ENCODE data around the gene SCRN1. TPM values are rescaled to one million over a fixed set of nuclear protein-coding genes. Genes with fewer than 3 reads are reported as not detected.

Gene SCRN1
- total and polyA plus RNA-seq, 2 experiments from 2014 or later = 58.8 to 80.0 TPM

- H3K9ac ChIP-seq = no peak overlapping the region
- TF ChIP-seq EZH2phosphoT487 (IDR thresholded peaks at IDR 0.05; ENCODE audit: insufficient read depth, low read depth) = no peak
- TF ChIP-seq EZH2 (IDR thresholded peaks at IDR 0.05; ENCODE audit: insufficient read depth, poor library complexity, severe bottlenecking) = no peak
- no peaks in the 10 kb centered on the region for H3K9me2 ChIP-seq (ENCODE audit: insufficient read depth)
- no peak overlapping the region for H3K27ac ChIP-seq
- H3F3A ChIP-seq (ENCODE audit: insufficient read depth) = no peaks in the 10 kb centered on the region
- no peaks in the 10 kb centered on the region for H3K9me3 ChIP-seq (ENCODE audit: low read depth)
- H2AFZ ChIP-seq = no peak overlapping the region
- in situ Hi-C loops (cut with MboI) = no loop called here
- DNase-seq = no peak
- no peak overlapping the region for H3K4me3 ChIP-seq
- 94 to 100% methylated on average over 3 of the region's 3 CpGs for WGBS, 2 experiments (ENCODE audit: low coverage in 1 of 2, low lambda C conversion rate in 2 of 2, missing lambda C conversion rate in 2 of 2)
- peaks cover 44% of the 10 kb centered on the region for H3K79me2 ChIP-seq (ENCODE audit: insufficient read depth)
- no peaks in the 10 kb centered on the region for H4K20me1 ChIP-seq (ENCODE audit: insufficient read depth)
- peaks cover 21% of the 10 kb centered on the region; the same call in 1 of the 2 replicates for H3K36me3 ChIP-seq (ENCODE audit: low read depth)
- H3K4me2 ChIP-seq (ENCODE audit: unreplicated experiment) = no peak overlapping the region
- no peaks in the 10 kb centered on the region for H3K27me3 ChIP-seq (replicated peaks; ENCODE audit: insufficient read depth)
- H3K4me1 ChIP-seq (ENCODE audit: insufficient read depth) = peaks cover 14% of the 10 kb centered on the region
Observed at GRCh38 chr7:29956487-29956836, 33.1 kb downstream of the SCRN1 start.

- Histone ChIP-seq H3K4me1 (ENCODE audit: insufficient read depth) (peaks cover 14% of the 10 kb centered on the region), H3K79me2 (ENCODE audit: insufficient read depth) (peaks cover 44% of the 10 kb centered on the region), H3K27ac (no peak overlapping the region), H3K36me3 (ENCODE audit: low read depth) (peaks cover 23% of the 10 kb centered on the region; the same call in 1 of the 2 replicates), H3K27me3 (replicated peaks; ENCODE audit: insufficient read depth) (no peaks in the 10 kb centered on the region), H3K4me3 (no peak overlapping the region), H2AFZ (no peak overlapping the region), H3K9me2 (ENCODE audit: insufficient read depth) (no peaks in the 10 kb centered on the region), H3K4me2 (ENCODE audit: unreplicated experiment) (no peak overlapping the region), H3F3A (ENCODE audit: insufficient read depth) (no peaks in the 10 kb centered on the region), H3K9ac (no peak overlapping the region), H3K9me3 (ENCODE audit: low read depth) (no peaks in the 10 kb centered on the region), H4K20me1 (ENCODE audit: insufficient read depth) (no peaks in the 10 kb centered on the region)
- no peak for DNase-seq
- TF ChIP-seq EZH2 (IDR thresholded peaks at IDR 0.05; ENCODE audit: insufficient read depth, poor library complexity, severe bottlenecking) (no peak), EZH2phosphoT487 (IDR thresholded peaks at IDR 0.05; ENCODE audit: insufficient read depth, low read depth) (no peak)
- in situ Hi-C loops (cut with MboI) = no loop called here
- WGBS, 2 experiments (ENCODE audit: low coverage in 1 of 2, low lambda C conversion rate in 2 of 2, missing lambda C conversion rate in 2 of 2) = 81 to 87% methylated on average over 8 of the region's 8 CpGs
Observed at GRCh38 chr7:29955799-29956486, 33.7 kb downstream of the SCRN1 start.

GRCh38 chr7:29955075-29955792 lies 34.4 kb downstream of the SCRN1 start:
- H3K4me2 ChIP-seq (ENCODE audit: unreplicated experiment) = no peak overlapping the region
- peaks cover 23% of the 10 kb centered on the region; the same call in 1 of the 2 replicates for H3K36me3 ChIP-seq (ENCODE audit: low read depth)
- no peaks in the 10 kb centered on the region for H3F3A ChIP-seq (ENCODE audit: insufficient read depth)
- H3K4me1 ChIP-seq (ENCODE audit: insufficient read depth) = peaks cover 14% of the 10 kb centered on the region
- no peaks in the 10 kb centered on the region for H4K20me1 ChIP-seq (ENCODE audit: insufficient read depth)
- DNase-seq = no peak
- no peaks in the 10 kb centered on the region for H3K9me2 ChIP-seq (ENCODE audit: insufficient read depth)
- in situ Hi-C loops (cut with MboI) = no loop called here
- H3K9me3 ChIP-seq (ENCODE audit: low read depth) = no peaks in the 10 kb centered on the region
- TF ChIP-seq EZH2 (IDR thresholded peaks at IDR 0.05; ENCODE audit: insufficient read depth, poor library complexity, severe bottlenecking) (no peak), EZH2phosphoT487 (IDR thresholded peaks at IDR 0.05; ENCODE audit: insufficient read depth, low read depth) (no peak)
- H2AFZ ChIP-seq = no peak overlapping the region
- H3K4me3 ChIP-seq = no peak overlapping the region
- no peak overlapping the region for H3K27ac ChIP-seq
- no peaks in the 10 kb centered on the region for H3K27me3 ChIP-seq (replicated peaks; ENCODE audit: insufficient read depth)
- H3K9ac ChIP-seq = no peak overlapping the region
- H3K79me2 ChIP-seq (ENCODE audit: insufficient read depth) = peaks cover 38% of the 10 kb centered on the region
- 81 to 84% methylated on average over 7 of the region's 7 CpGs for WGBS, 2 experiments (ENCODE audit: low coverage in 1 of 2, low lambda C conversion rate in 2 of 2, missing lambda C conversion rate in 2 of 2)

- H3F3A ChIP-seq (ENCODE audit: insufficient read depth) = no peaks in the 10 kb centered on the region
Observed at GRCh38 chr7:29953726-29954347, 35.8 kb downstream of the SCRN1 start.

More at GRCh38 chr7:29953726-29954347, 35.8 kb downstream of the SCRN1 start:
- H3K9ac ChIP-seq = peak overlapping the region; percentile 50
- peak overlapping the region; percentile 75 for H3K27ac ChIP-seq
- H2AFZ ChIP-seq = peak overlapping the region; percentile 48
- H3K9me3 ChIP-seq (ENCODE audit: low read depth) = no peaks in the 10 kb centered on the region
- H3K4me1 ChIP-seq (ENCODE audit: insufficient read depth) = peaks cover 14% of the 10 kb centered on the region
- 0 out of 2 replicates have a peak overlapping the region, but pooled peaks have one; percentile 23 for H3K4me3 ChIP-seq
- DNase-seq = peak; percentile 72
- no peaks in the 10 kb centered on the region for H4K20me1 ChIP-seq (ENCODE audit: insufficient read depth)
- TF ChIP-seq EZH2phosphoT487 (IDR thresholded peaks at IDR 0.05; ENCODE audit: insufficient read depth, low read depth) (no peak), EZH2 (IDR thresholded peaks at IDR 0.05; ENCODE audit: insufficient read depth, poor library complexity, severe bottlenecking) (no peak)
- H3K4me2 ChIP-seq (ENCODE audit: unreplicated experiment) = no peak overlapping the region
- 48 to 59% methylated on average over 4 of the region's 4 CpGs for WGBS, 2 experiments (ENCODE audit: low coverage in 1 of 2, low lambda C conversion rate in 2 of 2, missing lambda C conversion rate in 2 of 2)
- H3K79me2 ChIP-seq (ENCODE audit: insufficient read depth) = peaks cover 32% of the 10 kb centered on the region
- no peaks in the 10 kb centered on the region for H3K27me3 ChIP-seq (replicated peaks; ENCODE audit: insufficient read depth)
- in situ Hi-C loops (cut with MboI) = no loop called here
- peaks cover 26% of the 10 kb centered on the region; the same call in 1 of the 2 replicates for H3K36me3 ChIP-seq (ENCODE audit: low read depth)
- no peaks in the 10 kb centered on the region for H3K9me2 ChIP-seq (ENCODE audit: insufficient read depth)
